Nephron progenitor cell (in vitro differentiated cells): ENCODE data around the gene METAP1D.

Experiments
- DNase-seq: peaks from one replicate; pipeline ENCODE4 v3.0.0; 2021
- H3K27ac Mint-ChIP-seq: 2 replicates; pipeline ENCODE4 v1.8.0; 2021; ENCODE audit warnings: mild to moderate bottlenecking, moderate library complexity, mixed read lengths
- H3K27me3 Mint-ChIP-seq: 2 replicates; pipeline ENCODE4 v1.8.0; 2021; ENCODE audit warnings: mild to moderate bottlenecking, low read depth, mixed read lengths; ENCODE audit not compliant: poor library complexity
- H3K36me3 Mint-ChIP-seq: 2 replicates; pipeline ENCODE4 v1.8.0; 2021; ENCODE audit warnings: low read depth, mixed read lengths
- H3K4me1 Mint-ChIP-seq: 2 replicates; pipeline ENCODE4 v1.8.0; 2021; ENCODE audit warnings: mixed read lengths
- H3K4me3 Mint-ChIP-seq: 2 replicates; pipeline ENCODE4 v1.8.0; 2021; ENCODE audit warnings: mild to moderate bottlenecking, moderate library complexity, mixed read lengths
- H3K9me3 Mint-ChIP-seq: 2 replicates; pipeline ENCODE4 v1.8.0; 2021; ENCODE audit warnings: mild to moderate bottlenecking, moderate library complexity, mixed read lengths
- TF ChIP-seq, protein P1 (sequence below): fragments of 200-600 bp; sonication (generic); IDR thresholded peaks from 2 replicates; pipeline ENCODE4 v1.5.0; 2021; ENCODE audit warnings: antibody characterized with exemption

Gene METAP1D

DNA sequence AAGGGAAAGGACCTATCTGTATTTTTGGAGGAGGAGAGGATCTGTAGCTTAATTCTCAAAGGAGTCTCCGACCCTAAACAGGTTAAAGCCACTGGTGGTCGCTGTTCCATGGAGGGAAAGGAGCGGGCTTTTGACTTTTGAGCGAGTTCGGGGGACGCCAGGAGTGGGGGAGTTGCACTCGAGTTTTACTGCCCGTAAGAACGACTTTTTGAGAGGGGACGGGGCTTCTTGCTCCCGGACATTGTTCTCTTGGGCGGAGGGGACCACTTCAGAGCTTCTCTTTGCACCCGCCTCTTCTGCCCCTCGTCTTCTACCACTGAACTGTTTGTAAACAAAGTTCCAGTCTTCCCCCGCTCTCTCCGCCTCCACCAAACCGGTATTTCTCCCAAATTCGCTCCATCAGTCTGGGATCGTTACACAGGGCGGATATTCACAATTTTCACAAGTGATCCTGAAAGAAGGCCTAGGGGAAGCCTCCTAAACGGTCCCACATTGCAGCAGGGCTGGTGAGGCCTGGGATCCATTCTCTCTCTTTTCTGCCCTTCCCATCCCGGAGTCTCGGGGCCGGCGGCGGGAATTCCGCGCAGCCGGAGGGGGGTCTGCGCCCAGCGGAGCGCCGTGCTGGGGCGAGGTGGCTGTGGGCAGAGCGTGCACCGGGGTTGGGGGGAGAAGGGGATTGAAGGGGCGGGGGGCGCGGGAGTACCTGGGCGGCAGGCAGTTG is 96.3 kb downstream of the METAP1D start:
- TF ChIP-seq, protein P1, sequence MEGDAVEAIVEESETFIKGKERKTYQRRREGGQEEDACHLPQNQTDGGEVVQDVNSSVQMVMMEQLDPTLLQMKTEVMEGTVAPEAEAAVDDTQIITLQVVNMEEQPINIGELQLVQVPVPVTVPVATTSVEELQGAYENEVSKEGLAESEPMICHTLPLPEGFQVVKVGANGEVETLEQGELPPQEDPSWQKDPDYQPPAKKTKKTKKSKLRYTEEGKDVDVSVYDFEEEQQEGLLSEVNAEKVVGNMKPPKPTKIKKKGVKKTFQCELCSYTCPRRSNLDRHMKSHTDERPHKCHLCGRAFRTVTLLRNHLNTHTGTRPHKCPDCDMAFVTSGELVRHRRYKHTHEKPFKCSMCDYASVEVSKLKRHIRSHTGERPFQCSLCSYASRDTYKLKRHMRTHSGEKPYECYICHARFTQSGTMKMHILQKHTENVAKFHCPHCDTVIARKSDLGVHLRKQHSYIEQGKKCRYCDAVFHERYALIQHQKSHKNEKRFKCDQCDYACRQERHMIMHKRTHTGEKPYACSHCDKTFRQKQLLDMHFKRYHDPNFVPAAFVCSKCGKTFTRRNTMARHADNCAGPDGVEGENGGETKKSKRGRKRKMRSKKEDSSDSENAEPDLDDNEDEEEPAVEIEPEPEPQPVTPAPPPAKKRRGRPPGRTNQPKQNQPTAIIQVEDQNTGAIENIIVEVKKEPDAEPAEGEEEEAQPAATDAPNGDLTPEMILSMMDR, result peak; percentile 14
- Mint-ChIP-seq H3K4me1 (peaks cover 57% of the 10 kb centered on the region), H3K4me3 (peak overlapping the region; percentile 83), H3K9me3 (no peaks in the 10 kb centered on the region), H3K27ac (no peak overlapping the region), H3K36me3 (no peaks in the 10 kb centered on the region), H3K27me3 (peaks cover 97% of the 10 kb centered on the region)
- no peak for DNase-seq

DNA sequence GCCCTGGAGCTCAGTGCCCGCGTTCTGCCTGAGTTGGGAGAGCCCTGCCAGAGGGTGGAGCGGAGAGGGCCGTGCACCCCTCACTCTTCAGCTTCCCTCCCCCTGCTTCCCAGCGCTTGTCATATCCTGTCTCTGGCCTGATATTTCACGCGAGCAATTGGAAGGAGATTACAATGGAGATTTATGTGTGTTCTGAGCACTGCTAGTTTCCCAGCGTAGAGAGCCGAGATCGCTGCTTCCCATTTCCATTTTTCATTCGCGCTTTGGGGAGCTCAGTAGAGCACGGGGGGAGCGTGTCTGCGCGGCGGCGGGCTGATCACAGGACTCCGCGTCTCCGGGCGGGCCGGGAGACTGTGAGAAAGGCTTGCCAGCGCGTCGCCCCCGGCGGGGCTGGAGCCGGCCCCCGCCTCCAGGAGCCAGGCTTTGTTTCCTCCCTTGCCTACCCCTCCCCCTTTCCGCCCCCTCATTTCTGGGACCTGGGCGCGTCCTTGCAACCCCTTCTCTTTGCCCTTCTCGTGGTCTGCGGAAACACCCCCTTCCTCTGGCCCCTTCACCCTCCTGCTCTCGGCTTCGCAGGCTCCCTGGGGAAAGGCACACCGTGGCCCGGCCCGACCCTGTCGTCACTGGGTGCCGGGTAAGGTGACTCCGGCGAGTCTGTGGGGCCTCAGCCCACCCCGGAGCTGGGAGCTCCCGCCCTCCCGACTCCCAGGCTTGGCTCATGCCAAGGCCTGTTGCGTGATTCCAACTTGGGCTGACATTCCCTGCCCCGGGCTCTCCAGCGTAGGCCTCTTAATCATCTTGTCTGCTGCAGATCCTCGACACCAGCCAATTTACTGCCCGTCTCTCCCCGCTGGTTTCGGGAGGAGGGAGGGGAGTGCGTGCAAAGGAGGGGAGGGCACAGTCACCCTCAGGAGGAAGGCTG is 97.1 kb downstream of the METAP1D start:
- no peak for DNase-seq
- no peaks in the 10 kb centered on the region for H3K36me3 Mint-ChIP-seq
- peaks cover 63% of the 10 kb centered on the region for H3K4me1 Mint-ChIP-seq
- H3K9me3 Mint-ChIP-seq, result no peaks in the 10 kb centered on the region
- H3K27ac Mint-ChIP-seq, result peak overlapping the region; percentile 9
- peak overlapping the region; percentile 83 for H3K4me3 Mint-ChIP-seq
- TF ChIP-seq, protein P1, result no peak
- peaks cover 97% of the 10 kb centered on the region for H3K27me3 Mint-ChIP-seq

DNA sequence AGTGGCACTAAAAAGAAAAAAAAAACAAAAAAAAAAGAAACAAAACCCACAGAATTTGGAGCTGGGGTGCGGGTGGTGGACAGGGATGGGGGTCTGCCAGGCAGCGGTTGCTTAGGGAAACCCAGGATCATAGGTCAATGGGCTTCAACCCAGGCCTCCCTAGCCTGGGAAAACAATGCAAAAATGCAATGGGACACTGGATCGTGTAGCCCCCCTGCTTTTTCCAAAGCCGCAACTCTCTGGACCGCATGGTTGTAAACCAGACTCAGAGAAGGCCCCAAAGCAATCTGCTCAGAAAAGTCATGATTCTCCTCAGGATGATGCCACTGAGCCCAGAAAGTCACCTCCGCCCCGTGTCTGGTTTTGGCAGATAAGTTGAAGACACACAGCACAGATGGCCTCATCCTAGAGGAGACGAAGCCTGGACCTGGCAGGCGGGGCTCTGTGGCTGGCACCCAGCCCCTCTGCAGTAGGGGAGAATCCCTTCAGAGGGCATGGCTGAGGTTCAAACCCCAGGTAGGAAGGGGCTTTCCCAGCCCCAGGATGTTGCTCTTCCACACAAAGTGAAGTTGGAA is 97.9 kb downstream of the METAP1D start:
- no peaks in the 10 kb centered on the region for H3K36me3 Mint-ChIP-seq
- peaks cover 66% of the 10 kb centered on the region for H3K4me1 Mint-ChIP-seq
- H3K4me3 Mint-ChIP-seq, result peak overlapping the region; percentile 83
- TF ChIP-seq, protein P1, result no peak
- peaks cover 96% of the 10 kb centered on the region for H3K27me3 Mint-ChIP-seq
- H3K9me3 Mint-ChIP-seq, result no peaks in the 10 kb centered on the region
- no peak overlapping the region for H3K27ac Mint-ChIP-seq
- no peak for DNase-seq

DNA sequence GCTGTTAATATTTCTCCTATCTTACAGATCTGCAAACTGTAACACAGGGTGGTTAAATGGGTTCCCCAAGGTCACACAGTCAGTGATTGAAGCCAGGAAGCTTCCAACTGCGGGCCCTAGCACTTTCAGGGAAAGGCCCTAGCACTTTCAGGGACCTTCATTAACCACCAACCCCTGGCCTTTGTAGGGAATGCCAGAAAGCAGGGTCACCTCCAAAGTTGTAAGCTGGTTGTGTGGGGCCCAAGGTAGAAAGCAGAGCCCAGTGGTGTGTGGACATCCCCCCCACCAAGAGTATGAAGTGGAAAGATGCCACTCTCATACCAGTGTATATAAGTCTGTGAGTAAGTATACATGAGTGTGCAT is 98.5 kb downstream of the METAP1D start:
- Mint-ChIP-seq H3K4me1 (peaks cover 69% of the 10 kb centered on the region), H3K4me3 (peak overlapping the region; percentile 78), H3K27ac (no peak overlapping the region), H3K27me3 (peaks cover 95% of the 10 kb centered on the region), H3K9me3 (no peaks in the 10 kb centered on the region), H3K36me3 (no peaks in the 10 kb centered on the region)
- TF ChIP-seq, protein P1, result no peak
- DNase-seq, result no peak

DNA sequence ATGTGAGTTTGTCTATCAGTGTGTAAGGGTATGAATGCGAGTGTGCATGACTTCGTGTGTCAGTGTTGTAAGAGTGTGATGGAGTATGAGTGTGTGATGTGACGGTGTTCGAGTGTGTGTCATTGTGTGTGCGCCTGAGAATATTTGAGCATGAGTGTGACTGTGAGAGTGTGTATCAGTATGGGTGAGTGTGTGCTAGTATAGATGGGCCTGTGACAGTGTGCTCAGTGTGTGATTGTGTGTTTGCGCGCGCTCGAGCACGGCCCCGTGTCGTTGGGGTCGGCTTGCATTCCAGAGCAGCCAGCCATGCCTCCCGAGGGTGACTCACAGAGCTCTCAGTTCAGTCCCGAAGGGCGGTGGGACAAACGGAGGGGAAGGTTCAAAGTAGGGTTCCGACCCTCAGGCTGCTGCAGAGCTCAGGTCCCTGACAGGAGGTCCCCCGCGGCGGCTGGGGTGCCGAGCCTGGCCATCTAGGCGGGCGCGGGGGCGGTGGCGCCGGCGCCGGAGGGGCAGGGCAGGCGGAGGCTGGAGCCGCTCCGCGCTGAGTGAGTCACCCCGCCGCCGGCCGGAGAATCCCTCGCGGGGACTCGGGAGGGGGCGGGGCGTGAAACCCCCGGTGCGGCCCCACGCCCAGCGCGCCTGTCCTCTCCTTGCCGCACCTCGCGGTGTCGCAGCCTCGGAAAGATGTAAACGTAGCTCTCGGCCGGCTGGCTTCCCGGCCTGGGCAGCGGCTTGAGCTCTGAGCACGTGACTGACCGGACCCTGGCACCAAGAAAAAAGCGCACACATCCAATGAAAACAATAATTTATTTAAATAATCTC is 99.1 kb downstream of the METAP1D start:
- Mint-ChIP-seq H3K9me3 (no peaks in the 10 kb centered on the region), H3K27me3 (peaks cover 95% of the 10 kb centered on the region), H3K4me3 (peak overlapping the region; percentile 78), H3K4me1 (peaks cover 70% of the 10 kb centered on the region), H3K27ac (no peak overlapping the region), H3K36me3 (no peaks in the 10 kb centered on the region)
- TF ChIP-seq, protein P1, result no peak
- peak; percentile 81 for DNase-seq
